GM23248 (cell line): ENCODE measurements around the gene PGS1. TPM values are rescaled to one million over a fixed set of nuclear protein-coding genes. Genes with fewer than 3 reads are reported as not detected.

Experiments used
- DNase-seq: peaks from one replicate; pipeline ENCODE4 v3.0.0-alpha.2; 2015
- H2AFZ ChIP-seq: fragments of 200-600 bp; sonication (generic); 2 replicates; pipeline ENCODE4 v1.6.1; 2016; ENCODE audit warnings: antibody characterized with exemption
- H3F3A ChIP-seq: fragments of 200-600 bp; sonication (generic); 2 replicates; pipeline ENCODE4 v1.6.1; 2016; ENCODE audit warnings: mild to moderate bottlenecking, antibody characterized with exemption, mixed run types; ENCODE audit not compliant: insufficient read depth
- H3K27ac ChIP-seq: fragments of 200-600 bp; sonication (generic); 2 replicates; pipeline ENCODE4 v1.5.1; 2016; ENCODE audit warnings: mild to moderate bottlenecking
- H3K27me3 ChIP-seq: fragments of 200-600 bp; sonication (generic); replicated peaks from 2 replicates; pipeline ENCODE4 v1.6.1; 2016; ENCODE audit warnings: mild to moderate bottlenecking; ENCODE audit not compliant: insufficient read depth
- H3K36me3 ChIP-seq: fragments of 200-600 bp; sonication (generic); 2 replicates; pipeline ENCODE4 v1.6.1; 2016; ENCODE audit warnings: low read depth, mild to moderate bottlenecking
- H3K4me1 ChIP-seq: fragments of 200-600 bp; sonication (generic); 2 replicates; pipeline ENCODE4 v1.6.1; 2016; ENCODE audit warnings: mild to moderate bottlenecking; ENCODE audit not compliant: insufficient read depth
- H3K4me2 ChIP-seq: fragments of 200-600 bp; sonication (generic); one replicate; pipeline ENCODE4 v1.6.1; 2016; ENCODE audit warnings: mild to moderate bottlenecking; ENCODE audit not compliant: unreplicated experiment
- H3K4me3 ChIP-seq: fragments of 200-600 bp; sonication (generic); 2 replicates; pipeline ENCODE4 v1.5.1; 2016; ENCODE audit warnings: mild to moderate bottlenecking
- H3K79me2 ChIP-seq: fragments of 200-600 bp; sonication (generic); 2 replicates; pipeline ENCODE4 v1.6.1; 2016; ENCODE audit warnings: mild to moderate bottlenecking; ENCODE audit not compliant: insufficient read depth
- H3K9ac ChIP-seq: fragments of 200-600 bp; sonication (generic); 2 replicates; pipeline ENCODE4 v1.6.1; 2016; ENCODE audit warnings: mild to moderate bottlenecking
- H3K9me2 ChIP-seq: fragments of 200-600 bp; sonication (generic); 2 replicates; pipeline ENCODE4 v1.6.1; 2016; ENCODE audit warnings: mixed run types, mild to moderate bottlenecking, moderate library complexity; ENCODE audit not compliant: insufficient read depth
- H3K9me3 ChIP-seq: fragments of 200-600 bp; sonication (generic); one replicate; pipeline ENCODE4 v1.6.1; 2017; ENCODE audit warnings: low read depth
- H4K20me1 ChIP-seq: fragments of 200-600 bp; sonication (generic); 2 replicates; pipeline ENCODE4 v1.6.0; 2016; ENCODE audit not compliant: insufficient read depth
- EZH2 ChIP-seq: fragments of 200-600 bp; sonication (generic); IDR thresholded peaks from 2 replicates; pipeline ENCODE4 v1.6.1; 2018; ENCODE audit warnings: antibody characterized with exemption, mild to moderate bottlenecking; ENCODE audit not compliant: insufficient read depth, poor library complexity, severe bottlenecking
- EZH2phosphoT487 ChIP-seq: fragments of 200-600 bp; sonication (generic); IDR thresholded peaks from 2 replicates; pipeline ENCODE4 v1.6.1; 2018; ENCODE audit warnings: antibody characterized with exemption, moderate library complexity, mild to moderate bottlenecking, low read depth; ENCODE audit not compliant: insufficient read depth
- WGBS, 2 experiments: methylation state at CpG; one replicate each; pipeline ENCODE4 v1.1.6; 2015 to 2017; ENCODE audit warnings: low lambda C conversion rate in 2 of 2, low coverage in 1 of 2; ENCODE audit errors: missing lambda C conversion rate in 2 of 2; 5-methylcytosine and 5-hydroxymethylcytosine counted together
- in situ Hi-C: fragments of 300-500 bp; cut with MboI; formaldehyde crosslinking; loops from 2 replicates; pipeline ENCODE4 v1.15.0; 2020
- polyA plus RNA-seq: library from polyadenylated mRNA; unstranded; fragments of >200 nt; fragmentation: Nextera tagmentation; extraction: Ambion mirVana; gene quantifications from 2 replicates; pipeline ENCODE4 v1.2.1, GENCODE V29; 2016
- total RNA-seq: library from RNA; depleted of rRNA; stranded (reverse); fragments of >200 nt; shearing (Covaris generic); gene quantifications from 2 replicates; pipeline ENCODE4 v1.2.3, GENCODE V29; 2014

Gene PGS1
- total and polyA plus RNA-seq, 2 experiments from 2014 or later = 30.2 to 32.5 TPM

GRCh38 chr17:78441271-78441971 is 63.0 kb downstream of the PGS1 start:
- WGBS, 2 experiments = 69 to 77% methylated on average over 12 of the region's 12 CpGs
- Histone ChIP-seq H3K79me2 (no peaks in the 10 kb centered on the region), H3K4me1 (no peaks in the 10 kb centered on the region), H2AFZ (no peak overlapping the region), H3K4me2 (no peak overlapping the region), H3K36me3 (no peaks in the 10 kb centered on the region), H4K20me1 (no peaks in the 10 kb centered on the region), H3K27ac (no peak overlapping the region), H3F3A (no peaks in the 10 kb centered on the region), H3K4me3 (no peak overlapping the region), H3K9me3 (no peaks in the 10 kb centered on the region), H3K9ac (no peak overlapping the region), H3K9me2 (no peaks in the 10 kb centered on the region), H3K27me3 (peaks cover 7% of the 10 kb centered on the region; the same call in 1 of the 2 replicates)
- TF ChIP-seq EZH2 (no peak), EZH2phosphoT487 (no peak)
- DNase-seq = no peak
- in situ Hi-C loops = no loop called here

- Histone ChIP-seq H3K36me3 (no peaks in the 10 kb centered on the region), H3K9me2 (no peaks in the 10 kb centered on the region), H3K4me2 (no peak overlapping the region), H3K27ac (no peak overlapping the region), H4K20me1 (no peaks in the 10 kb centered on the region), H3K79me2 (no peaks in the 10 kb centered on the region), H3K9ac (no peak overlapping the region), H3F3A (no peaks in the 10 kb centered on the region), H2AFZ (no peak overlapping the region), H3K4me3 (no peak overlapping the region), H3K9me3 (no peaks in the 10 kb centered on the region), H3K27me3 (peaks cover 7% of the 10 kb centered on the region; the same call in 1 of the 2 replicates), H3K4me1 (no peaks in the 10 kb centered on the region)
- 49 to 53% methylated on average over 18 to 19 of the region's 19 CpGs for WGBS, 2 experiments
- TF ChIP-seq EZH2 (no peak), EZH2phosphoT487 (no peak)
- DNase-seq = peak; percentile 48
- in situ Hi-C loops = no loop called here
Measured at GRCh38 chr17:78442648-78443218, 64.3 kb downstream of the PGS1 start.

- no peak overlapping the region for H3K27ac ChIP-seq
- no peaks in the 10 kb centered on the region for H4K20me1 ChIP-seq
- WGBS, 2 experiments = 84 to 87% methylated on average over 17 to 20 of the region's 20 CpGs
- no peaks in the 10 kb centered on the region for H3K4me1 ChIP-seq
- H3K27me3 ChIP-seq = peaks cover 7% of the 10 kb centered on the region; the same call in 1 of the 2 replicates
- H3F3A ChIP-seq = no peaks in the 10 kb centered on the region
- no peaks in the 10 kb centered on the region for H3K9me2 ChIP-seq
- H3K79me2 ChIP-seq = no peaks in the 10 kb centered on the region
- in situ Hi-C loops = no loop called here
- H3K4me3 ChIP-seq = no peak overlapping the region
- DNase-seq = no peak
- H2AFZ ChIP-seq = no peak overlapping the region
- TF ChIP-seq EZH2 (no peak), EZH2phosphoT487 (no peak)
- no peak overlapping the region for H3K9ac ChIP-seq
- H3K36me3 ChIP-seq = no peaks in the 10 kb centered on the region
- H3K9me3 ChIP-seq = no peaks in the 10 kb centered on the region
- no peak overlapping the region for H3K4me2 ChIP-seq
Measured at GRCh38 chr17:78444392-78444791, 65.9 kb downstream of the PGS1 start.

GRCh38 chr17:78446833-78447232 is 68.4 kb downstream of the PGS1 start:
- no peaks in the 10 kb centered on the region for H3K9me2 ChIP-seq
- no peak overlapping the region for H3K27ac ChIP-seq
- no peaks in the 10 kb centered on the region for H3K9me3 ChIP-seq
- WGBS, 2 experiments = 71 to 79% methylated on average over 7 of the region's 7 CpGs
- H3F3A ChIP-seq = no peaks in the 10 kb centered on the region
- H3K27me3 ChIP-seq = peaks cover 7% of the 10 kb centered on the region; the same call in 1 of the 2 replicates
- no peak overlapping the region for H3K9ac ChIP-seq
- H3K4me3 ChIP-seq = no peak overlapping the region
- no peak for DNase-seq
- TF ChIP-seq EZH2 = no peak
- H4K20me1 ChIP-seq = no peaks in the 10 kb centered on the region
- H2AFZ ChIP-seq = no peak overlapping the region
- H3K4me1 ChIP-seq = no peaks in the 10 kb centered on the region
- no peak overlapping the region for H3K4me2 ChIP-seq
- in situ Hi-C loops = no loop called here
- H3K79me2 ChIP-seq = no peaks in the 10 kb centered on the region
- no peaks in the 10 kb centered on the region for H3K36me3 ChIP-seq
